Erythroblast (primary cell): ENCODE data around the gene B3GNT8.
"Not testable (repeated sequence)": the region's sequence is repeated elsewhere in the genome, so short reads cannot be mapped to it uniquely, and the experiment has no call there.

ENCODE experiments used
- DNase-seq, 2 experiments: peaks; one replicate each; lab custom pipeline; 2025; lab: John Stamatoyannopoulos, UW
- GATA1 ChIP-seq: IDR thresholded peaks from 2 replicates; pipeline ENCODE4 v1.6.1; 2011; ENCODE audit warnings: low read depth, mild to moderate bottlenecking, control low read depth, low read length, moderate library complexity
- POLR2A ChIP-seq: IDR thresholded peaks from 2 replicates; pipeline ENCODE4 v1.6.1; 2011; ENCODE audit warnings: mild to moderate bottlenecking, low read length

Gene B3GNT8

GRCh38 chr19:41401483-41401882, 25.7 kb downstream of the B3GNT8 start:
- DNase-seq = no peak
- TF ChIP-seq POLR2A (no peak), GATA1 (no peak)

- DNase-seq = no peak
- TF ChIP-seq POLR2A = no peak
- no peak for TF ChIP-seq GATA1
These were observed 27.6 kb downstream of the B3GNT8 start for GRCh38 chr19:41399525-41399924.

GRCh38 chr19:41399091-41399490, 28.1 kb downstream of the B3GNT8 start:
- TF ChIP-seq POLR2A (no peak), GATA1 (no peak)

GRCh38 chr19:41398598-41398997, 28.6 kb downstream of the B3GNT8 start:
- TF ChIP-seq POLR2A = no peak
- no peak for TF ChIP-seq GATA1
- DNase-seq = peak; percentile 44 to 45

More at GRCh38 chr19:41399091-41399490, 28.1 kb downstream of the B3GNT8 start:
- no peak for DNase-seq

GRCh38 chr19:41398050-41398418, 29.1 kb downstream of the B3GNT8 start:
- peak; percentile 58 to 70 for DNase-seq
- TF ChIP-seq GATA1 = no peak

GRCh38 chr19:41397086-41398049, 29.8 kb downstream of the B3GNT8 start, which contains the start of the genes BCKDHA and EXOSC5:
Gene BCKDHA (plus strand): TSS chr19:41397818. CDS start chr19:41397828, 10 bp downstream.
Gene EXOSC5 (minus strand): TSS chr19:41397359. CDS start chr19:41397328, 31 bp downstream.
- TF ChIP-seq GATA1 (no peak), POLR2A (peak; percentile 59)
- DNase-seq = peak; percentile 100

- no peak for TF ChIP-seq POLR2A
- DNase-seq = peak in 1 of 2 experiments; percentile 36
These were observed 31.8 kb downstream of the B3GNT8 start for GRCh38 chr19:41395355-41395754.

GRCh38 chr19:41392775-41393174, 34.4 kb downstream of the B3GNT8 start:
- no peak for DNase-seq
- TF ChIP-seq POLR2A (no peak), GATA1 (no peak)

GRCh38 chr19:41391618-41392017, 35.6 kb downstream of the B3GNT8 start:
- TF ChIP-seq POLR2A (no peak), GATA1 (no peak)
- no peak for DNase-seq

GRCh38 chr19:41386442-41386841, 40.7 kb downstream of the B3GNT8 start:
- DNase-seq = no peak
- TF ChIP-seq POLR2A (no peak), GATA1 (no peak)

GRCh38 chr19:41384351-41384750, 42.8 kb downstream of the B3GNT8 start:
- DNase-seq = no peak
- TF ChIP-seq POLR2A = no peak
- no peak for TF ChIP-seq GATA1

- DNase-seq = not testable (repeated sequence)
These were observed 45.6 kb downstream of the B3GNT8 start for GRCh38 chr19:41381536-41381935.

- DNase-seq = peak in 1 of 2 experiments; percentile 29
- TF ChIP-seq GATA1 (no peak), POLR2A (no peak)
These were observed 49.0 kb downstream of the B3GNT8 start for GRCh38 chr19:41377977-41378709.

GRCh38 chr19:41376998-41377365, 50.2 kb downstream of the B3GNT8 start:
- no peak for DNase-seq
- TF ChIP-seq POLR2A (no peak), GATA1 (no peak)
